HCT116 (cell line): Measurements from ENCODE around the gene MSI2.

ENCODE experiments used
- ATF3 ChIP-seq: IDR thresholded peaks from 2 replicates; pipeline ENCODE4 v1.6.1; 2012
- CTCF ChIP-seq, 3 experiments: fragments of 200-600 bp in 1 of 3; sonication (generic) in 1 of 3; IDR thresholded peaks in 2 of 3; conservative IDR thresholded peaks in 1 of 3; 2 replicates each; pipeline ENCODE4 v1.5.1; 2012 to 2017; ENCODE audit warnings: low read depth in 2 of 3, low read length in 2 of 3, antibody characterized with exemption in 1 of 3, borderline replicate concordance in 1 of 3, control low read depth in 1 of 3, mild to moderate bottlenecking in 1 of 3, mixed read lengths in 1 of 3, mixed run types in 1 of 3, moderate library complexity in 1 of 3; ENCODE audit not compliant: insufficient read depth in 1 of 3
- EZH2phosphoT487 ChIP-seq: fragments of 200-600 bp; IDR thresholded peaks from 2 replicates; pipeline ENCODE4 v1.6.1; 2018; ENCODE audit warnings: antibody characterized with exemption, borderline replicate concordance
- JUND ChIP-seq: IDR thresholded peaks from 2 replicates; pipeline ENCODE4 v1.6.1; 2012
- MAX ChIP-seq: IDR thresholded peaks from 2 replicates; pipeline ENCODE4 v1.6.1; 2012
- POLR2A ChIP-seq: IDR thresholded peaks from 2 replicates; pipeline ENCODE4 v1.7.0; 2011; ENCODE audit warnings: borderline replicate concordance; ENCODE audit not compliant: insufficient read depth, insufficient read length; ENCODE audit errors: extremely low read depth
- RAD21 ChIP-seq: IDR thresholded peaks from 2 replicates; pipeline ENCODE4 v1.6.1; 2012; ENCODE audit warnings: low read depth, mild to moderate bottlenecking
- YY1 ChIP-seq: IDR thresholded peaks from 2 replicates; pipeline ENCODE4 v1.6.1; 2011; ENCODE audit warnings: low read length, low read depth, moderate library complexity, mild to moderate bottlenecking; ENCODE audit not compliant: insufficient replicate concordance; ENCODE audit errors: extremely low read depth

- TF ChIP-seq POLR2A (no peak), YY1 (no peak), MAX (no peak), CTCF (IDR thresholded peaks at IDR 0.05 in 2 of 3, conservative IDR thresholded peaks at IDR 0.05 in 1 of 3; ENCODE audit: borderline replicate concordance in 1 of 3, insufficient read depth in 1 of 3, low read depth in 2 of 3, low read length in 2 of 3) (no peak), EZH2phosphoT487 (no peak), JUND (no peak), ATF3 (no peak), RAD21 (no peak)
Measured at GRCh38 chr17:57490890-57491289, 234.6 kb downstream of the MSI2 start.
